Loucy (cell line): ENCODE results near the gene BAG3.
"Not testable (repeated sequence)": the region's sequence is repeated elsewhere in the genome, so short reads cannot be mapped to it uniquely, and the experiment has no call there.

Experiments
- H2AFZ ChIP-seq: fragments of 200-600 bp; sonication (generic); 2 replicates; pipeline ENCODE4 v1.6.0; 2016; ENCODE audit warnings: antibody characterized with exemption, mild to moderate bottlenecking, low read length, moderate library complexity
- H3F3A ChIP-seq: fragments of 200-600 bp; 2 replicates; pipeline ENCODE4 v1.6.0; 2016; ENCODE audit warnings: antibody characterized with exemption, low read depth, mild to moderate bottlenecking
- H3K27me3 ChIP-seq: fragments of 200-600 bp; sonication (generic); 2 replicates; pipeline ENCODE4 v1.6.1; 2014; ENCODE audit warnings: low read length, mild to moderate bottlenecking; ENCODE audit not compliant: insufficient read depth, poor library complexity, severe bottlenecking
- H3K36me3 ChIP-seq: fragments of 200-600 bp; sonication (generic); 2 replicates; pipeline ENCODE4 v1.6.1; 2016; ENCODE audit warnings: low read length; ENCODE audit not compliant: insufficient read depth
- H3K4me1 ChIP-seq: fragments of 200-600 bp; sonication (generic); 2 replicates; pipeline ENCODE4 v1.5.1; 2014; ENCODE audit warnings: low read length, mild to moderate bottlenecking; ENCODE audit not compliant: insufficient read depth, poor library complexity, severe bottlenecking
- H3K4me2 ChIP-seq: fragments of 200-600 bp; sonication (generic); 2 replicates; pipeline ENCODE4 v1.6.0; 2014; ENCODE audit warnings: antibody characterized with exemption, low read length, low read depth, mild to moderate bottlenecking; ENCODE audit not compliant: poor library complexity, severe bottlenecking
- H3K4me3 ChIP-seq: fragments of 200-600 bp; sonication (generic); 2 replicates; pipeline ENCODE4 v1.5.1; 2014; ENCODE audit warnings: low read length, mild to moderate bottlenecking, mixed read lengths; ENCODE audit not compliant: poor library complexity, severe bottlenecking
- H3K79me2 ChIP-seq: fragments of 200-600 bp; sonication (generic); 2 replicates; pipeline ENCODE4 v1.6.1; 2014; ENCODE audit warnings: low read length; ENCODE audit not compliant: insufficient read depth
- H3K9ac ChIP-seq: fragments of 200-600 bp; sonication (generic); 2 replicates; pipeline ENCODE4 v1.6.0; 2014; ENCODE audit warnings: mild to moderate bottlenecking, low read depth, low read length, moderate library complexity; ENCODE audit not compliant: poor library complexity, severe bottlenecking
- H3K9me2 ChIP-seq: fragments of 200-600 bp; sonication (generic); replicated peaks from 2 replicates; pipeline ENCODE4 v1.6.1; 2016; ENCODE audit warnings: low read depth, low read length, mixed read lengths
- H3K9me3 ChIP-seq: fragments of 200-600 bp; sonication (generic); 2 replicates; pipeline ENCODE4 v1.6.1; 2014; ENCODE audit warnings: mild to moderate bottlenecking, antibody characterized with exemption, low read length, low read depth; ENCODE audit not compliant: insufficient read depth
- H4K20me1 ChIP-seq: fragments of 200-600 bp; sonication (generic); 2 replicates; pipeline ENCODE4 v1.6.0; 2014; ENCODE audit warnings: antibody characterized with exemption, low read length, mild to moderate bottlenecking; ENCODE audit not compliant: insufficient read depth, poor library complexity, severe bottlenecking
- EZH2phosphoT487 ChIP-seq: fragments of 200-600 bp; IDR thresholded peaks from 2 replicates; pipeline ENCODE4 v1.6.1; 2018; ENCODE audit warnings: antibody characterized with exemption, mild to moderate bottlenecking, moderate library complexity, borderline replicate concordance
- TF ChIP-seq, protein P1 (sequence below): fragments of 200-600 bp; sonication (generic); conservative IDR thresholded peaks from 2 replicates; pipeline ENCODE4 v1.5.1; 2014; ENCODE audit warnings: mild to moderate bottlenecking, antibody characterized with exemption, low read length

BAG3 gene

DNA sequence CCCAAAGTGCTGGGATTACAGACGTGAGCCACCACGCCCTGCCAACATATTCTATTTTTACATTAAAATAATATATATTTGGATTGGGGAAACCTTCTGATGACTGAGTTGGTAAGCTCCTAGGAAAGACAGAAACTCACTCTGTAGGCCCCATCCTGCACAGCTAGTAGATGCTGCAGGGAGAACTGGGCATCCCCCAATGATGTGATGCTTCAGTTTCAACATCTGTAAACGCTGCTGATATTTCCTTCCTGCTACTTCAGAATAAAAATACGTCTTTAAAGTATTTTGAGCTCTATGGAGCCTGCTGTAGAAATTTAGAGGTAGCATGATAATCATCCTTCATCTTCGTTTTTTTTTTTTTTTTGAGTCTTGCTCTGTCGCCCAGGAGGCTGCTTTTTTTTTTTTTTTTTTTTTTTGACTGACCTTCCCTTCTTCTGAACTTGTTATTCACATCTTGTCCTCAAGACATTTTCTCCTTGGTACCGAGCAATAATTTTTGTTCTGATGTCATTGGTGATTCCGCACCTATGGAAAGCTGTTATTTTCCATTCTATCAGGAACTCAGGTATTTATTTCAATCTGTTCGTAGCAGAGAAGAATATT lies 52.8 kb downstream of the BAG3 start:
- Histone ChIP-seq H3K27me3 (no peaks in the 10 kb centered on the region), H3K36me3 (no peaks in the 10 kb centered on the region), H3K4me2 (no peak overlapping the region), H3K4me1 (no peaks in the 10 kb centered on the region), H3K9ac (no peak overlapping the region), H4K20me1 (no peaks in the 10 kb centered on the region), H3K9me2 (no peaks in the 10 kb centered on the region), H3F3A (no peaks in the 10 kb centered on the region), H3K4me3 (no peak overlapping the region), H3K79me2 (no peaks in the 10 kb centered on the region), H3K9me3 (0 out of 2 replicates have a peak, but pooled peaks cover 2% of the 10 kb centered on the region), H2AFZ (no peak overlapping the region)
- TF ChIP-seq, protein P1, sequence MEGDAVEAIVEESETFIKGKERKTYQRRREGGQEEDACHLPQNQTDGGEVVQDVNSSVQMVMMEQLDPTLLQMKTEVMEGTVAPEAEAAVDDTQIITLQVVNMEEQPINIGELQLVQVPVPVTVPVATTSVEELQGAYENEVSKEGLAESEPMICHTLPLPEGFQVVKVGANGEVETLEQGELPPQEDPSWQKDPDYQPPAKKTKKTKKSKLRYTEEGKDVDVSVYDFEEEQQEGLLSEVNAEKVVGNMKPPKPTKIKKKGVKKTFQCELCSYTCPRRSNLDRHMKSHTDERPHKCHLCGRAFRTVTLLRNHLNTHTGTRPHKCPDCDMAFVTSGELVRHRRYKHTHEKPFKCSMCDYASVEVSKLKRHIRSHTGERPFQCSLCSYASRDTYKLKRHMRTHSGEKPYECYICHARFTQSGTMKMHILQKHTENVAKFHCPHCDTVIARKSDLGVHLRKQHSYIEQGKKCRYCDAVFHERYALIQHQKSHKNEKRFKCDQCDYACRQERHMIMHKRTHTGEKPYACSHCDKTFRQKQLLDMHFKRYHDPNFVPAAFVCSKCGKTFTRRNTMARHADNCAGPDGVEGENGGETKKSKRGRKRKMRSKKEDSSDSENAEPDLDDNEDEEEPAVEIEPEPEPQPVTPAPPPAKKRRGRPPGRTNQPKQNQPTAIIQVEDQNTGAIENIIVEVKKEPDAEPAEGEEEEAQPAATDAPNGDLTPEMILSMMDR, result no peak
- no peak for TF ChIP-seq EZH2phosphoT487

DNA sequence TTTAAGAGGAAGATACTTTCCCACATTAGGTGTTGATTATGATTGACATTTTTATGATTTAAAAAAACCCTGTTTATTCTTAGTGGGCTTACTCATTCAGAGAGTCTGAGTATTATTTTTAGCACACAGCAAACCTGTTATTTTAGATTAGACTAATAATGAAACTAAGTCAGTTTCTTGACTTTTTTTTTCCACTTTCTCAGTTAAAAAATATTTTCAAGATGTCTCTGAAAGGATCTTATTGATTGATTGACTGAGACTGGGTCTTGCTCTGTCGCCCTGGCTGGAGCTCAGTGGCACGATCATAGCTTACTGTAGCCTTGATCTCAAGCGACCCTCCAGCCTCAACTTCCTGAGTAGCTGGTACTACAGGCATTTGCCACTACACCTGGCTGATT lies 54.3 kb downstream of the BAG3 start:
- no peak overlapping the region for H2AFZ ChIP-seq
- no peaks in the 10 kb centered on the region for H3K4me1 ChIP-seq
- no peaks in the 10 kb centered on the region for H3K9me2 ChIP-seq
- H3K4me2 ChIP-seq, result no peak overlapping the region
- 0 out of 2 replicates have a peak, but pooled peaks cover 2% of the 10 kb centered on the region for H3K9me3 ChIP-seq
- TF ChIP-seq, protein P1, result no peak
- no peak for TF ChIP-seq EZH2phosphoT487
- no peaks in the 10 kb centered on the region for H3K27me3 ChIP-seq
- H4K20me1 ChIP-seq, result no peaks in the 10 kb centered on the region
- H3K4me3 ChIP-seq, result no peak overlapping the region
- no peaks in the 10 kb centered on the region for H3K79me2 ChIP-seq
- H3F3A ChIP-seq, result no peaks in the 10 kb centered on the region
- H3K36me3 ChIP-seq, result no peaks in the 10 kb centered on the region
- H3K9ac ChIP-seq, result no peak overlapping the region

DNA sequence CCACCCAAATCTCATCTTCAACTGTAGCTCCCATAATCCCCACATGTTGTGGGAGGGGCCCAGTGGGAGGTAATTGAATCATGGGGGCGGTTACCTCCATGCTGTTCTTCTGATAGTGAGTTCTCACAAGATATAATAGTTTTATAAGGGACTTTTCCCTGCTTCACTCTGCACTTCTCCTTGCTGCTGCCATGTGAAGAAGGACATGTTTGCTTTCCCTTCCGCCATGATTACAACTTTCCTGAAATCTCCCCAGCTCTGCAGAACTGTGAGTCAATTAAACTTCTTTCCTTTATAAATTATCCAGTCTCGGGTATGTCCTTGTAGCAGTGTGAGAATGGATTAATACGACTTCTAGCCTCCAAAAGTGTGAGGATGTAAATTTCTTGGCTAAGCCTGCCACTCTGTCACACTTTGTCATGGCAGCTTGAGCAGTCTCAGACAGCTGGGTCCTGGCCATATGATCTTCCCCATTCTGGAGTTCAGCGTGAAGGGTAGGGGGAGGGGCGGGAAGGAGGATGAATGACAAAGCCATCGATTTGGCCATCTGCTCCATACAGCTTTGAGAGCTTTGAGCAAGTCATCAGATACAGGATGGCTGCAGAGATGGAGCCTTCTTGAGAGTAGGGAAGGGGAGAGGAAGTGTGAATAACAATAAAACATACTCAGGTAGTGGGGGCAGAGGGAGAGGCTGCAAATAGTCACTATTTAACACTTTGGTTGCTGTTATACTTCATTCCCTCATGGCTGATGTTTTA lies 55.5 kb downstream of the BAG3 start:
- Histone ChIP-seq H3K27me3 (no peaks in the 10 kb centered on the region), H3K9me2 (no peaks in the 10 kb centered on the region), H3K9me3 (peaks cover 2% of the 10 kb centered on the region; the same call in 1 of the 2 replicates), H3K4me1 (no peaks in the 10 kb centered on the region), H2AFZ (no peak overlapping the region), H3K36me3 (no peaks in the 10 kb centered on the region), H3F3A (no peaks in the 10 kb centered on the region), H3K79me2 (no peaks in the 10 kb centered on the region), H4K20me1 (no peaks in the 10 kb centered on the region), H3K4me2 (no peak overlapping the region), H3K4me3 (no peak overlapping the region), H3K9ac (no peak overlapping the region)
- TF ChIP-seq, protein P1, result no peak
- no peak for TF ChIP-seq EZH2phosphoT487

DNA sequence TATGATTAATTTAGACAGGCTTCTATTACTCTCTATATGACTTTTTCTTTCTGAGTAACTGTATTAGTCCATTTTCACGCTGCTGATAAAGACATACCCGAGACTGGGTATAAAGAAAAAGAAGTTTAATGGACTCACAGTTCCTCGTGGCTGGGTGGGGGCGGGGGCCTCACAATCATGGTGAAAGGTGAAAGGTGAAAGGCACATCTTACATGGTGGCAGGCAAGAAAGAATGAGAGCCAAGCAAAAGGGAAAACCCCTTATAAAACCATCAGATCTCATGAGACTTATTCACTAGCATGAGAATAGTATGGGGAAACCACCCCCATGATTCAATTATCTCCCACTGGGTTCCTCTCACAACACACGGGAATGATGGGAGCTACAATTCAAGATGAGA lies 56.2 kb downstream of the BAG3 start:
- H3K9ac ChIP-seq, H3K4me3 ChIP-seq, H3K79me2 ChIP-seq, H4K20me1 ChIP-seq, H3F3A ChIP-seq, H3K9me3 ChIP-seq, H3K27me3 ChIP-seq, H2AFZ ChIP-seq, H3K4me1 ChIP-seq, H3K4me2 ChIP-seq, H3K9me2 ChIP-seq, H3K36me3 ChIP-seq: not testable (repeated sequence)

DNA sequence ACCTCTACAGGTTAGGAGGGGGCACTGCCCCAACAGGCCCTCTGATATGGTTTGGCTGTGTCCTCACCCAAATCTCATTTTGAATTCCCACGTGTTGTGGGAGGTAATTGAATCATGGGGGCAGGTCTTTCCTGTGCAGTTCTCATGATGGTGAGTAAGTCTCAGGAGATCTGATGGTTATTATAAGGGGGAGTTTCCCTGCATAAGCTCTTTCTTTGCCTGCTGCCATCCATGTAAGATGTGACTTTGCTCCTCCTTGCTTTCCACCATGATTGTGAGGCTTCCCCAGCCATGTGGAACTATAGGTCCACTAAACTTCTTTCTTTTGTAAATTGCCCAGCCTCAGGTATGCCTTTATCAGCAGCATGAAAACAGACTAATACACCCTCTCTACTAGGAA lies 59.8 kb downstream of the BAG3 start:
- H3K4me2 ChIP-seq, result not testable (repeated sequence)

More for the DNA sequence above, 59.8 kb downstream of the BAG3 start:
- H3K9me3 ChIP-seq, H4K20me1 ChIP-seq, H2AFZ ChIP-seq, H3K4me1 ChIP-seq, H3K79me2 ChIP-seq, H3K4me3 ChIP-seq, H3K36me3 ChIP-seq, H3K27me3 ChIP-seq, H3F3A ChIP-seq, H3K9ac ChIP-seq, H3K9me2 ChIP-seq: not testable (repeated sequence)
